Stimulated activated CD4-positive, alpha-beta T cell treated with anti-CD3 and anti-CD28 coated beads, Interleukin-4, amount 100 ng/mL, for 48 hours (primary cell): Measurements from ENCODE around the gene MTCP1.

Source experiments
- DNase-seq, 2 donors: peaks; one replicate each; pipeline ENCODE4 v3.0.0-alpha.2; 2020; ENCODE audit warnings: low read depth in 2 of 2

MTCP1 gene, protein sequence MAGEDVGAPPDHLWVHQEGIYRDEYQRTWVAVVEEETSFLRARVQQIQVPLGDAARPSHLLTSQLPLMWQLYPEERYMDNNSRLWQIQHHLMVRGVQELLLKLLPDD

DNA sequence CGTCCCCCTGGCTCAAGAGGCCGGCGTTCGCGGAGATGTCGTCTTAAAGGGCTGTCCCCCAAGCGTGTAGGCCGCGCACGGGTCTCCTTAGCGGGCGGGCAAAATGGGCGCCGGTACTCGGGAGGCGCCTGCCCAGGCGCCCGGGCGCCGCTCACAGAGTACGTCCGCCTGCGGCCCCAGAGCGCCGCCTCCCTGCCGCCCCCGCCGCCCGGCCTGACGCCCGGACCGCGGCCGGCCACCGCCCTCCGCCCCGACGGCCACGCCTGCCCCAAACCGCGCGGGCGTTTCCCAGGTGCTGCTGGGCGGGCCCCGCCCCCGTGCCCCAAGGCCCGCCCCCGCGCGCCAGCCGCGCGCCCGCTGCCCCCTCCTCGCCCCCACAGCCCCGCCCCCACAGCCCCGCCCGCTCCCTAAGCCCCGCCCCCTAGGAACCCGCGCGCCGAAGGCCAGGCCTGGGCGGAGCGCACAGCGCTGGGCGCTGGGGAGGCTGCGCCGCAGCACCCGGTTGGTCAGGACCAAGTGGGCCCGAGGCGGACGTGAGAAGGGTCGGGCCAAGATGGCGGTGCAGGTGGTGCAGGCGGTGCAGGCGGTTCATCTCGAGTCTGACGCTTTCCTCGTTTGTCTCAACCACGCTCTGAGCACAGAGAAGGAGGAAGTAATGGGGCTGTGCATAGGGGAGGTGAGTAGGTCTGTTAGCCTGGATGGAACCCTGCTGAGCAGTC is at the start of gene MTCP1, which contains the start of the genes BRCC3 and CMC4:
Gene MTCP1, minus strand, starts transcription at position 162 of the 719 bp plus-strand sequence. CDS start 5,126 bp downstream, outside the sequence.
Gene BRCC3, plus strand, starts transcription at position 534 of the 719 bp plus-strand sequence. Its CDS starts 20 bp downstream, at position 554.
Gene CMC4, minus strand, starts transcription at position 162 of the 719 bp plus-strand sequence. CDS start 7,113 bp downstream, outside the sequence.
- peak; percentile 62 to 66 for DNase-seq

DNA sequence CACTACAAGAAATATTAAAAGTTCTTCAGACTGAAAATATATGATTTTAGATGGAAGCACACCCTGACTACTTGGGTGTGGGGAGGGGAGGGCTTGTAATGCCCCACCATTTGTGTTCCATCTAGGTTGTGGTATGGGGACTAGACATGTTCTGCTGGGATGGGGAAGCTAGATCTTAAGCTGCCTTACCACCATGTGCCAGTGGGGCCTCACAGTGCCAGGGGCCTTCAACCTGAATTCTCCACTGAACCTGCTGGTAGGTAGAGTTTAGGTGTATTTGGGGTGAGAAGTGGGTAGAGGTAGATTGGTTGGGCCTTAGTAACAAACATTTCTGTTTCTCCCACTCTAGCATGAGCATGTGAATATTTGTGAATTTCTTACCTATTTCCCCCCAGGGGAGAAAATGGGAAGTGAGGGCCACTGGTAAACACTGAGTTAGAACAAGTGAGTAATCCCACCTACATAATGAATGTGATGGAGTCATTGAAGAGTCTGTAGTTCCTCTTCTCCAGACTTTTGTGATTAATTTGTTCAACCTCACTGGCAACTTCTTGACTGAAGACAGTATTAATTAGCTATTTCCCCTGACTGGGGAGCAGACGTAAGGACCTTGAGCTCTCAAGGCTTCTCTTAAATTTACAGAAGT is 44.4 kb upstream of the MTCP1 start:
- no peak for DNase-seq

DNA sequence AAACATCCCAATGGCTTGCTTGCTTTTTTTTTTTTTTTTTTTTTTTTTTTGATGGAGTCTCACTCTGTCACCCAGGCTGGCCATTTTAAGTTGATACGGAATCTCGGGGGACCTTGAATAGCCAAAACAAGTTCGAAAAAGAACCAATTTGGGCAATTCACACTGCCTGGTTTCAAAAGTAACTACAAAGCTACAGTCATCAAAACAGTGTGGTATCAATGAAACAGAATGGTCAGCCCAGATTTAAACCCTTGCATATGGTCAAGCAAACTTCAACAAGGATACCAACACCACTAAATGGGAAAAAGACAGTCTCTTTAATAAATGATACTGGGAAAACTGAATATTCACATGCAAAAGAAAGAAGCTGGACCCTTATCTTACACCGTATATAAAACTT is 42.2 kb upstream of the MTCP1 start:
- no peak for DNase-seq

DNA sequence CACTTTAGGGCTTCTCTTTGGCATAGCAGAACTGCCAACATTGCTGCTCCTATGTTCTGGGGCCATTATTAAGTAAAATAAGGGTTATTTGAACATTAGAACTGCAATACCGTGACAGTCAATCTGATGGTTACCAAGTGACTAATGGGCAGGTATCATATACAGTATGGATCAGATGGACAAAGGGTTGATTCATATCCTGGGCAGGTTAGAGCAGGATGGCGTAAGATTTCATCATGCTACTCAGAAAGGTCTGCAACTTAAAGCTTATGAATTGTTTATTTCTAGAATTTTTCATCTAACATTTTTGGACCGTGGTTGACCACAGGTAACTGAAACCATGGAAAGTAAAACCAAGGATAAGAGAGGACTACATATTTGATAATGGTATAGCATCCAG is 41.2 kb upstream of the MTCP1 start:
- DNase-seq: no peak

DNA sequence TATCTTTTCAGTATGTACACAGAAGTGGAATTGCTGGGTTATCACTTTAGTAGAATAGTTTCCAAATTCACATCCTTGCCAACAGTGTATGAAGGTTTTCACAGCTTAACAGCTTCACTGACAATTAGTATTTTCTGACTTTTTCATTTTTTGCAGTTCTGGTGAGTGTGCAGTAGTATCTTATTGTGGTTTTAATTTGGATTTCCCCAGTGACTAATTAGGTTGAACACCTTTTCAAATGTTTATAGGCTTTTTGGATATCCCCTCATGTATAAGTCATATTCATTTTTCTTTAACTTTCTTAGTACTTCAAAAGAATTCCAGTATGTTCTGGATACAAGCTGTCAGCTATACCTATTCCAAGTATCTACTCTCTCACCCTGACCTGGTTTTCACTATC is 37.5 kb upstream of the MTCP1 start:
- no peak for DNase-seq

DNA sequence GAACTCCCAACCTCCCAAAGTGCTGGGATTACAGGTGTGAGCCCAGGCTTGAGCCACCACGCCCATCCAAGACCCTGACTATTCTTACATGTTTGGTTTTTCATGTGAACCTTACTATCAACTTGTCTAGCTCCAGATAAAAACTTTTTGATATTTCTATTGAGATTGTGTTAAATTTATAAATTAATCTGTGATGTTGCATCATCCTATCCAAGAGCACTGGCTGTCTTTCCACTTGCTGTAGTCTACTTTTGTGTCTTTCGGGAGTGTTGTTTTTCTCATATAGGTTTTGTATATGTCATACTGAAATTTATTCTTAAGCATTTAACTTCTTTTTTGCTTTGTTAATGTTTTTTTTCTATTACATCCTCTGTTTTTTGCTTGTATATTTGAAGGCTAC is 35.0 kb upstream of the MTCP1 start:
- DNase-seq: no peak

DNA sequence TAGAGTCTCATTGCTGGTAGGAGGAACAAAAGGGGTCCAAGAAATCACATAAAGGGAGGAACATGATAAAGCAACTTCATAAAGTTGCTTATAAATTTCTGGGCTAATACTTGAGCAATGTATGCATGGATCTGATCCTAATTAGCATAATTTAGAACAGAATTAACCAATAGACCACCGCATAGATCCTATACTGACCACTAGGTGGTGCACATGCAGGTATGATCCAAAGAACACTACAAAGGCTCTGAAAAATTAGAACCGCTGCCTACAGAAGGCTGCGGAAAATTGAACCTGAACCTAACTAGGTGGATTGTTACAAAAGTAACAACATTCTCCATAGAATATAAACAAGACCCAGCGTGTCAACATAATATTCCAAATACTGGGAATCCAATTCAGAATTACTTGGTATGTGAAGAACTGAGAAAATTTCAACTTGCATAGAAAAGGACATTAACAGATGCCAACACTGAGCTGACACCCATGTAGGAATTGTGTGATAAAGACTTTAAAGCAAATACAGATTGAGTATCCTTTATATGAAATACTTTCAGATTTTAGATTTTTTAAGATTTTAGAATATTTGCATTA is 23.6 kb upstream of the MTCP1 start:
- no peak for DNase-seq

DNA sequence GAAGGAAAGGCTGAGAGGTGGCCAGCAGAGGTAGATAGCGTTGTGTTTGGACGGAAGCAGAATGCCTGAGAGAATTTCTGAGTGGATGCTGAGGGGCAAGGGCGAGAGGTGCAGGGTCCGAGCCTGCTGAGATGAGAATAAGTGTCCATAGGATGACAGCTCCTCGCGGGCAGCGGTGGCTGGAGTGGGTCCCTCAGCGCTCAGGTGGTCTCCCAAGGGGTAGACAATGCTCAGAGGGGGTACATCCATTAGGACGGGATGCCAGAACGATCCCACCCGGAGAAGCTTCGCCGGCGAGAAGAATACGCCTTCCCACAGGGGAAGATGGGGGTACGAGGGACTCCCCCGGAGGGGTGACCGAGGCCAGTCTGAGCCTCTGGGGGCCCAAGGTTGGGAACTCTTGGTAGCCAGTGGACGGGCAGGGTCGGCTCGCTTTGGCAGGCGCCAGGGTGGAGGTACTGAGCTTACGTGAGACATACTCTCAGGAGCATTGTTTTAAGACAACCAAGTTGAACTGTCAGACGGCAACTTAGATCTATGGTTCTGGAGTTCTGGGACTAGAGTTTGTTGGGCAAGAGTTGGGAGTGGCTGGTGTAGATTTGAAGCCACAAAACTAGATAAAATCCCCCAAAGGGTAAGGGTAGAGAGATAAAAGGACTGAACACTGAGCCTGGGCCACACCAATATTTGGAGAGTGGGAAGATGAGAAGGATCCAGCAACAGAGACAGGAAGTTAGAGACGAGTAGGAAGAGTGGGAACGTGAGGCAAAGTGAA is 16.2 kb upstream of the MTCP1 start:
- DNase-seq: no peak

DNA sequence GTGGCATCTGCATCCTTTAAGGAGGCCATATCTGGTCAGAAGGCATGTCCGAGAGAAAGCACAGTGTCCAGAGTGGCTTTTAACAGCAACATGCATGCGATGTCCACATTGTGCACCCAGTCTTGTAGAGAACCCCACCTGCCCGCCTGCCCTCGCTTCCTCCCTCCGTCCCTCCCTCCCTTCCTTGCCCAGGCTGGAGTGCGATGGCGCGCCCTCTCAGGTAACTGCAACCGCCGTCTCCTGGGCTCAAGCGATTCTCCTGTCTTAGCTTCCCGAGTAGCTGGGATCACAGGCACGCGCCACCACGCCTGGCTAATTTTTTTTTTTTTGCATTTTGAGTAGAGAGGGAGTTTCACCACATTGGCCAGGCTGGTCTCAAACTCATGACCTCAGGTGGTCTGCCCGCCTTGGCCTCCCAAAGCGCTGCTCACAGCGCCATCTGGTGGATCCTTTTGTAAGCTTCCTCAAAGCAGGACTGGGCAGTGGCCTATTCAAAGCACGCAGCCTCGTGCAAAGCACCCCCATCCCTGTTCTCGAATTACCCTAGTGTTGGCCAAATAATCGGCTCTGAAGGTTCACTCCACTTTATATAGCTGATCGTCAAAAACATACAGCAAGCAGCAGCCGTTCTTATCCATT is 15.4 kb upstream of the MTCP1 start:
- peak; percentile 18 to 25 for DNase-seq

DNA sequence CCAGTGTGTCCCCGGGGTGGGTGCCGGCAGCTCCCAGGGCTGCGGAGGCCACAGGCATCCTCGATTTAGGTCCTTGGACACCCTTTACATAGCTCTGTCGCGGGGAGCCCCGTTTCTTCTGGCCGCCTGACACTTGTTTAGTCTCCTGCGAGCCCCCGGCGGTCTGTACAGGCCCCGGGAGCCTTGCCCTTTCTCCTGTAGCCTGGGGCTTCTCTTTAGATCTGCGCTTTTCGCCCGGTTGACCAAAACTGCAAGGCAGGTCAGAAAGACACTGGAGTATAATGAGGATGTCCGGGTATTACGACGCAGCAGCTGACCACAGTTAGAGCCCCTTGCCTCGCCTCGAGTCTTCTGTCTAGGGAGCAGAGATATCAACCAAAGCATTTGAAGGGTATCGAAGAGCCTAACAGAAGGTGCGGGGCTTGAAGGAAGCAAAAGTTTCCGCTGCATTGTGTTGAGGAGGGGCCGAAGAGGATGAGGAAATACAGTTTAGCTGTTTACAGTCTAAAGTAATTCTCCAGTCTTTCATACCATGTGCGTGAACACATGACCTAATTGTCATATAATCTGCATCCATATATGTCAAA is 851 bp upstream of the MTCP1 start:
- DNase-seq: no peak

DNA sequence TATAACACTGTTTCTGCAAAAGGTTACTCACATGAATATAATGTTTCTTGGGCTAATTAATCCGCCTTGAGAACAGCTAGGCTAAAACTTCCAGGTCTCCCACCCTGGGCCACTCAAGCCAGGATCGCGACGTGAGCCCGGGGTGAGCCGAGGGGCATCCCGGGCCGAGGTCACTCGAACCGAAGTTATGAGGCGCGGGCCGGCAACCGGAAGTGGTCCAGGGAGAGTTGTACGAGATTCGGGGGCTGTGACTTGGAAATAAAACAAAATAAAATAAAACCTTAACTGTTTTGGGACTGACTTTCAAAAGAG is 317 bp downstream of the MTCP1 start:
- no peak for DNase-seq

DNA sequence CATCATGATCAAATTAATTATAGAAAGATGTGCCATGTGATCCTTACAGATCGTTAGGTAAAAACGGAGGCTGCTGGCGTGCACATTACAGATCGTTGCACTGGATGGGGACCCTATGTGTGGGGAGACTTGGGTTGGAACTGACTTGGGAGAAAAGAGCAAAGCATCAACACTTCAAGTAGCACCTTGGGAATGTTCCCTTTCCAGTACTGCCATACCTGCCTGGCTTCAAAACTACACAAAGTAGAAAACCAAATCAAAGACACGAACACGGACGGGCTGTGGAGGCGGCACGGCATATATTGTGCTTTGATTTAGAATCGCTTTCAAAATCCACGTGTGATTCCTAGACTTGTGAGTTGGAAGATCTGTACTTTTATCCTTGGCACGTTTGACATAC is 898 bp downstream of the MTCP1 start:
- no peak for DNase-seq

DNA sequence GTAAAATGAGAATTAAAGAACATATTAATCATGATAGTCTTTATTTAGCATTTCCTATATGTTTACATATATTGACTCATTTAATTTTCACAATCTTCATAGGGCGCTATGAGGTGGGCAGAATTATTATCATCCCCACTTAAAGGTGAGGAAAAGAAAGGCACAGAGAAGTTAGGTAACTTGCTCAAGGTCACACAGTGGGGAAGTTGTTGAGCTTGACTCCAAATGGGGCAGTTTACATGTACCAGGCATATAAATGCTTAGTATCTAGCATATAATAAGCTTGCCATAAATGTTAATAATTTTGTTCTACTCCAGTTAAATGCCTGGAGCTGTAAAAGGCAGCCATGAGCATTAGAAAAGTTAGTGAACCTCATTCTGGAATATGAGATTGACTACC is 1.5 kb downstream of the MTCP1 start:
- DNase-seq: no peak

DNA sequence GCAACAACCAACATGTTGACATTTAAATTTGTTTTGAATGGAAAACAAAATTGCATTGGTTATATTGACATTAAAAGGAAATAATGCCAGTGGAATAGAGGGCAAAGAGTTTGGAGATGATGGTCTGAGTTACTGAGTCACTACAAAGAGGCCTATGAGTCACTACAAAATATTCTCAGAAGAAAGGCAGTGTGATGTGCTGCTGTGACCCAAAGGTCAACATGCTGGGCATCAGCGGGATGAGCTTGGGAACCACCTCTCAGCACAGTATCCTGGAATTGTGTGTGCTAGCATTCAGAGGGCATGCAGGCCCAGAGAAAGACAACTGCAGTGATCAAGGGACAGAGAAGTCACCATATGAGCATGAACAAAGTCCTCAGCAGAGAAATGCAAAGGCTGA is 2.8 kb downstream of the MTCP1 start:
- DNase-seq: no peak

DNA sequence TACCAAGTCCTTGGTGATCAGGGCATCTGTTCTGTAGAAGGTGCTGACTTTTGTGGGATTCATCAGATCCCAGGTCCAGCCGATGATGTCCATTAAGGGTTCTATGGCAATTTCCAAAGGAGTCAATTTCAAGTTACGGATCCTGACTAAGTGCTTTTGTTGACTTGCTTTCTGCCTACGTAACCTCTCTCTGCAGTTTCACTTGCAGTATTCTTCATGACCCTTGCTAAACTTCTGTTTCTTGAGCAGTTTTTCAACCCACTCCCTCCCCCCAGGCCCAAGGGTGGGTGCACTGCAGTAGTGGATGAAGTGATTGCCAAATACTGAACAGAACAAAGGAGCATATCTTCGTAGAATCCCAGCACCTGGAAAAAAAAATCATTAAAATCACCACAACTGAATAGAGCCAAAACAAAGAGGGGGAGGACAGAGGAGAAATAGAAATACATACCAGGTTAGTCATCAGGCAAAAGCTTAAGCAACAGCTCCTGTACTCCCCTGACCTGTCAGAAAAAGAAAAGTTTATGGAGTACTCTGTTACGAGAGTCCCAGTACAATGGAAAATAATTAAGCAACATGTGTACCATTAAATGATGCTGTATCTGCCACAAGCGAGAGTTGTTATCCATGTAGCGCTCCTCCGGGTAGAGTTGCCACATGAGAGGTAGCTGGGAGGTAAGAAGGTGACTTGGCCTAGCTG is 5.8 kb downstream of the MTCP1 start:
- no peak for DNase-seq

DNA sequence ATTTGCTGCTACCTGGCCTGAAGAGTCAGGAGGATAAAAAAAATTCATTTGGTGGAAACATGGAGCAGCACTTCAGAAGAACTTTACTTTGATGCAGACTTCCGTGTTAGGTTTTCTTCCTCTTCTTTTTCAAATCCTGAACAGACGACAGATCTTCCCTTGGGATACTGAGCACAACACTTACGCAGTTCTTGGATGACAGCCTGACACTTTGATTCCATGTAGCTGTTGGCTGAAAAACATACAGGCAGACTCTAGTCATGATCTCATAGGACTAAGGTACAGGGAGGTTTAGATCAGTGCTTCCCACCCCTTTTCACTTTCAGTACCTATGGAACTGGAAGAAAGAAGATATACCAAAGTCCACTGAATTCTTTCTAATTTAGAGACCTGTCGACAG is 9.2 kb downstream of the MTCP1 start:
- DNase-seq: no peak

DNA sequence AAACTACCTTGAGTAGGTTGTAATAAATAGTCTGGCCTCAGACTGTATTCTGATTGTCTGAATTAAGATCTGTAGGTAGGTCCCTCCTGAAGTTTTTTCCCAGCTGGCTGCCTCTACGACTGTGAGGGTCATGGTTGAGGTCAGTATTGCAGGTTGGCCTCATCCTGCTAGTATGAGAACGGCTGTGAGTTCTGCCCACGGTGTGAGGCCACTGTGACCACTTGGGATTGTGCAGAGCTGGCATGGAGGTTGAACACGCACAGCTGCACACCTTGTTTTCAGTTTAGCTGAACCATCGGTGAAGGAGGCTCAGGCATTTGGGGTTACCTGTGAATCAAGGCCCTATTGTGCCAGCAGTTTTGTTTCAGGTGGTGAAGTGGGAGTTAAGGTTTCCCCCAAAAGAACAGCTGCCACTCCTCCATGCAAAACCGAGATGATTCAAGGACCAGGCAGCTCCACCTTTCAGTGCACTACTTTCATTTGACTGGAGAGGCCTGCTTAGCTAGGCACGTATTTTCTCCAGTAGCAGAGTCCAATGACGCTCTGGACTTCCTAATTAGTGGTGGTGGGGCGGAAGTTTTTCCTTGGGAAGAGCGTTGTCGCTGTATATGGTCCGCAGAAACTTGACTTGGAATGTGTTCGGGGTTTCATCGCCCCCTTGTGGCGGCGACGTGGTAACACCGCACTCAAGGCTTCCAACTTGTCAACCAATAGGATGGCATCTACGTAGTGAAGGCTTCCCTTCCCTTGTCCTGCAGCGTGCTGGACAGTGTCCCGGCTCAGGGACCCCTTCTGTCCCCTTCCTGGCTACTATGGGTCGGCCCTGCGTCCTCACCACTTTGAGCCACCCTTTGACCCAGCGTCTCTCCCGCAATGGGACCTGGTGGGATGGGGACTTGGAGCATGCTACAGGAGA is 13.8 kb downstream of the MTCP1 start:
- peak in 1 of 2 donors; percentile 11 for DNase-seq

DNA sequence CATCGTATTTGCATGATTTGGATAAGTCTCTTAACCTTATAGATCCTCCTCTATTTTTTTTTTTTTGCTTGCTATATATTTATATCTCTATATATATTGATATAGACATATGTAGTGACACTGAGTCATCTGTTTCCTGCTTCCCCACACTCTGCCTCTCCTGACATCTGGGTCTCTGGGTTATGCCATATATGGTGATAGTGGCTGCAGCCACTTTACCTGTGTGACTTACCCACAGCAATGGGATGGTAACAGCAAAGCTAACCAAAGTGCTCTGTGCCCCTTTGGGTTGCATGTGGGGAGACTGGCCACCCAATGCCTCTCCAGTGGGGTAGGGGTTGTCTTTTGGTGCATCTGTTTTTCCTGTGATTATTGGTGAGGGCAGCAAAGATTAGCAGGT is 14.5 kb downstream of the MTCP1 start:
- no peak for DNase-seq

DNA sequence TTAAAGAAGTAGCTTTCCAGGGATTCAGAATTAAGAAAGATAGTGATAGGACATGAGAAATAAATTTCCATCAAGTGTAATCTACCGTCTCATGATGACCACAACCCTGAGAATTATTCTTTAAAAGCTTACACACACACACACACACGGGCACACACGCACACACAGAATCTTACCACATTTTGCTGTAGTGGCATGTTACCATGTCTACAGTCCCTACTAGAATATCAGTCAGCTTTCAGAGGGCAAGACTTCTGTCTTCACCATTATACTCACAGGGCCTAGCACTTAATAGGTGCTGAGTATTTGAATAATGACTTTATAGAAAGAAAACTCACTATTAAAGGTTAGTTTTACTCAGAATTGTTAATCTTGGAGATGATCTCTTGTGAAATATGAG is 15.4 kb downstream of the MTCP1 start:
- DNase-seq: no peak

DNA sequence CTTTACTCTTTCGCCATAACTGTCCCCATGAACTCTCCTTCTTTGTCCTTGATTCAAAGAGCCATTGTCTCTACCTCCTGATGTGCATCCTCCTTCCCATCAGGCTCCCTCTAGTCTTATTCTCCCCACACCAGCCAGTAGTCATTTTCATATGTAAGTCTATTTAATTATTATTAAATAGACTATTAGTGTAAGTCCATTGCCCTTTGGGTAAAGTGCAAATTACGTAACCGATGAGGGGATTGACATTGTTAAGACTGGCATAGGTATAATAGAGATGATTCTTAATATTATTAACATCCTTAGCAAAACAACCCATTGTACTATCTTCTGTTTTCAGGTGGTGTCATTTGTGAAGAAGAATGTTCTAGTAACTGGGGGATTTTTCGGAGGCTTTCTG is 16.7 kb downstream of the MTCP1 start:
- no peak for DNase-seq
